ENCODE results near the gene CPEB3.
"Not testable (repeated sequence)": the region's sequence is repeated elsewhere in the genome, so short reads cannot be mapped to it uniquely, and the experiment has no call there.

The CPEB3 gene

GRCh38 chr10:92267343-92267742, 23.5 kb downstream of the CPEB3 start:
- no peak for DNase-seq (ENCODE audit: low read depth)

GRCh38 chr10:92265687-92266258, 25.1 kb downstream of the CPEB3 start:
- no peak for DNase-seq (ENCODE audit: low read depth)

- DNase-seq (ENCODE audit: low read depth): no peak
Observed at GRCh38 chr10:92264249-92264648, 26.6 kb downstream of the CPEB3 start.

- DNase-seq (ENCODE audit: low read depth): no peak
Observed at GRCh38 chr10:92263396-92263795, 27.5 kb downstream of the CPEB3 start.

GRCh38 chr10:92248566-92248965, 42.3 kb downstream of the CPEB3 start:
- DNase-seq (ENCODE audit: low read depth): no peak

GRCh38 chr10:92244796-92245195, 46.1 kb downstream of the CPEB3 start:
- DNase-seq (ENCODE audit: low read depth): no peak

- DNase-seq (ENCODE audit: low read depth): peak; percentile 26
Observed at GRCh38 chr10:92242910-92243671, 47.8 kb downstream of the CPEB3 start.

- no peak for DNase-seq (ENCODE audit: low read depth)
Observed at GRCh38 chr10:92242380-92242779, 48.5 kb downstream of the CPEB3 start.

- no peak for DNase-seq (ENCODE audit: low read depth)
Observed at GRCh38 chr10:92241501-92241900, 49.4 kb downstream of the CPEB3 start.

- DNase-seq (ENCODE audit: low read depth): no peak
Observed at GRCh38 chr10:92241158-92241500, 49.7 kb downstream of the CPEB3 start.

GRCh38 chr10:92240289-92241157, 50.4 kb downstream of the CPEB3 start:
- DNase-seq (ENCODE audit: low read depth): peak; percentile 9

GRCh38 chr10:92239600-92240288, 51.1 kb downstream of the CPEB3 start:
- DNase-seq (ENCODE audit: low read depth): peak; percentile 32

GRCh38 chr10:92239151-92239599, 51.7 kb downstream of the CPEB3 start:
- DNase-seq (ENCODE audit: low read depth): no peak

- DNase-seq (ENCODE audit: low read depth): no peak
Observed at GRCh38 chr10:92238586-92239098, 52.2 kb downstream of the CPEB3 start.

GRCh38 chr10:92238054-92238585, 52.8 kb downstream of the CPEB3 start:
- DNase-seq (ENCODE audit: low read depth): no peak

GRCh38 chr10:92231196-92231595, 59.7 kb downstream of the CPEB3 start:
- DNase-seq (ENCODE audit: low read depth): no peak

GRCh38 chr10:92222603-92223262, 68.1 kb downstream of the CPEB3 start:
- no peak for DNase-seq (ENCODE audit: low read depth)

GRCh38 chr10:92219559-92219958, 71.3 kb downstream of the CPEB3 start:
- no peak for DNase-seq (ENCODE audit: low read depth)

- DNase-seq (ENCODE audit: low read depth): no peak
Observed at GRCh38 chr10:92218569-92218968, 72.3 kb downstream of the CPEB3 start.

- not testable (repeated sequence) for DNase-seq (ENCODE audit: low read depth)
Observed at GRCh38 chr10:92216608-92217007, 74.3 kb downstream of the CPEB3 start.

- DNase-seq (ENCODE audit: low read depth): not testable (repeated sequence)
Observed at GRCh38 chr10:92215222-92215621, 75.7 kb downstream of the CPEB3 start.
